GM12872 (cell line): ENCODE results near the gene SRCIN1.

Experiments used
- CTCF ChIP-seq: IDR thresholded peaks from 3 replicates; pipeline ENCODE4 v1.5.1; 2011; ENCODE audit warnings: low read depth, mild to moderate bottlenecking, low read length, moderate library complexity; ENCODE audit not compliant: insufficient read depth

SRCIN1 gene

GRCh38 chr17:38544839-38545209, 60.9 kb downstream of the SRCIN1 start:
- TF ChIP-seq CTCF, result no peak

- TF ChIP-seq CTCF, result no peak
Observed at GRCh38 chr17:38544175-38544838, 61.4 kb downstream of the SRCIN1 start.

- no peak for TF ChIP-seq CTCF
Observed at GRCh38 chr17:38543403-38544174, 62.2 kb downstream of the SRCIN1 start.

GRCh38 chr17:38542286-38542685, 63.5 kb downstream of the SRCIN1 start:
- no peak for TF ChIP-seq CTCF

GRCh38 chr17:38541281-38541680, 64.5 kb downstream of the SRCIN1 start:
- TF ChIP-seq CTCF, result no peak

GRCh38 chr17:38540514-38541045, 65.2 kb downstream of the SRCIN1 start:
- no peak for TF ChIP-seq CTCF

GRCh38 chr17:38539386-38539785, 66.4 kb downstream of the SRCIN1 start:
- TF ChIP-seq CTCF, result no peak
